H1 (cell line): Measurements from ENCODE around the gene SLC15A1. TPM values are rescaled to one million over a fixed set of nuclear protein-coding genes. Genes with fewer than 3 reads are reported as not detected.

ENCODE experiments used
- CTCF ChIA-PET: fragments of 300-600 bp; sonication (Branson Sonifier 250); formaldehyde crosslinking; loops from one replicate; lab custom pipeline; 2021; ENCODE audit not compliant: partially characterized antibody; lab: Charles Lee
- POLR2A ChIA-PET: fragments of 300-600 bp; sonication (Branson Sonifier 250); formaldehyde crosslinking; loops from one replicate; lab custom pipeline; 2021; ENCODE audit warnings: inconsistent platforms; ENCODE audit not compliant: partially characterized antibody; lab: Charles Lee
- DNase-seq, 2 experiments: peaks; one replicate each; pipeline versions ENCODE4 v3.0.0 to v3.0.0-alpha.2; 2010 to 2022; ENCODE audit warnings: low spot score in 2 of 2, low read depth in 1 of 2, mixed read lengths in 1 of 2
- FAIRE-seq: peaks from 2 replicates; lab custom pipeline; 2011; peaks lifted over from hg19 to GRCh38; lab: Jason Lieb, UNC
- H2AFZ ChIP-seq: 2 replicates; pipeline ENCODE4 v1.8.1; 2012; ENCODE audit warnings: low read length, inconsistent platforms
- H2AK5ac ChIP-seq: 2 replicates; pipeline ENCODE4 v1.6.1; 2013; ENCODE audit warnings: low read depth, low read length
- H2BK120ac ChIP-seq: replicated peaks from 2 replicates; pipeline ENCODE3; 2013; ENCODE audit warnings: low read depth, low read length, inconsistent platforms
- H2BK12ac ChIP-seq: 2 replicates; pipeline ENCODE4 v1.6.1; 2013; ENCODE audit warnings: low read depth, low read length
- H2BK15ac ChIP-seq: 2 replicates; pipeline ENCODE4 v1.6.1; 2013; ENCODE audit warnings: low read length
- H2BK20ac ChIP-seq: 2 replicates; pipeline ENCODE4 v1.6.1; 2013; ENCODE audit warnings: low read length
- H2BK5ac ChIP-seq: 2 replicates; pipeline ENCODE4 v1.6.1; 2013; ENCODE audit warnings: low read depth, low read length
- H3K14ac ChIP-seq: 2 replicates; pipeline ENCODE4 v1.6.1; 2013; ENCODE audit warnings: inconsistent platforms; ENCODE audit not compliant: insufficient read length
- H3K18ac ChIP-seq: 2 replicates; pipeline ENCODE4 v1.6.1; 2013; ENCODE audit warnings: low read length; ENCODE audit errors: extremely low read depth
- H3K23ac ChIP-seq: 2 replicates; pipeline ENCODE4 v1.6.1; 2013; ENCODE audit warnings: inconsistent platforms; ENCODE audit not compliant: insufficient read length
- H3K23me2 ChIP-seq: 2 replicates; pipeline ENCODE4 v1.6.1; 2013; ENCODE audit warnings: low read depth, low read length
- H3K27ac ChIP-seq: 2 replicates; pipeline ENCODE4 v1.6.1; 2011; ENCODE audit warnings: low read depth, low read length, inconsistent platforms
- H3K27me3 ChIP-seq, 4 experiments: replicated peaks in 1 of 4; 1 replicate in 1 of 4; 2 replicates in 3 of 4; pipeline versions ENCODE4 v1.6.1 to v1.8.1; 2011 to 2013; ENCODE audit warnings: low read length in 3 of 4, mild to moderate bottlenecking in 3 of 4, inconsistent platforms in 2 of 4, mixed read lengths in 2 of 4, moderate library complexity in 1 of 4; ENCODE audit not compliant: control insufficient read depth in 3 of 4, insufficient read depth in 3 of 4; ENCODE audit errors: extremely low read depth in 1 of 4
- H3K36me3 ChIP-seq, 4 experiments: 2 replicates each; pipeline versions ENCODE4 v1.6.1 to v1.8.1; 2011 to 2013; ENCODE audit warnings: mild to moderate bottlenecking in 4 of 4, low read length in 3 of 4, moderate library complexity in 2 of 4, control low read depth in 1 of 4, inconsistent platforms in 1 of 4; ENCODE audit not compliant: insufficient read depth in 4 of 4, control insufficient read depth in 2 of 4
- H3K4ac ChIP-seq: replicated peaks from 2 replicates; pipeline ENCODE3; 2013; ENCODE audit warnings: low read length, low read depth, mixed read lengths, inconsistent platforms; ENCODE audit not compliant: insufficient read length
- H3K4me1 ChIP-seq, 4 experiments: replicated peaks in 1 of 4; 1 replicate in 1 of 4; 2 replicates in 3 of 4; pipeline versions ENCODE4 v1.6.1 to v1.8.1; 2011 to 2013; ENCODE audit warnings: low read length in 3 of 4, inconsistent platforms in 2 of 4, mixed read lengths in 1 of 4; ENCODE audit not compliant: insufficient read depth in 4 of 4, control insufficient read depth in 3 of 4
- H3K4me2 ChIP-seq, 2 experiments: 2 replicates each; pipeline versions ENCODE4 v1.6.1 to v1.8.1; 2011 to 2013; ENCODE audit warnings: low read depth in 2 of 2, low read length in 2 of 2, control low read depth in 1 of 2, inconsistent platforms in 1 of 2, mild to moderate bottlenecking in 1 of 2; ENCODE audit not compliant: insufficient read depth in 1 of 2
- H3K4me3 ChIP-seq, 4 experiments: fragments of 200-600, 300-600 bp in 1 of 4; sonication (generic), shearing (Covaris generic), sonication (Bioruptor Twin) in 1 of 4; 2 replicates each; pipeline versions ENCODE4 v1.5.1 to v1.8.1; 2011 to 2016; ENCODE audit warnings: low read length in 4 of 4, low read depth in 3 of 4, control low read depth in 2 of 4, inconsistent platforms in 2 of 4, mild to moderate bottlenecking in 2 of 4, mixed read lengths in 1 of 4, moderate library complexity in 1 of 4; ENCODE audit not compliant: insufficient read depth in 2 of 4; ENCODE audit errors: extremely low read depth in 1 of 4
- H3K56ac ChIP-seq: replicated peaks from 2 replicates; pipeline ENCODE3; 2013; ENCODE audit warnings: low read depth, mild to moderate bottlenecking, mixed read lengths, low read length, inconsistent platforms; ENCODE audit not compliant: insufficient read length
- H3K79me1 ChIP-seq: 2 replicates; pipeline ENCODE4 v1.6.1; 2013; ENCODE audit warnings: low read depth, low read length, control low read depth
- H3K79me2 ChIP-seq, 2 experiments: 2 replicates each; pipeline versions ENCODE4 v1.6.1 to v1.8.1; 2012 to 2013; ENCODE audit warnings: low read length in 2 of 2, mild to moderate bottlenecking in 2 of 2, inconsistent platforms in 1 of 2; ENCODE audit not compliant: insufficient read depth in 2 of 2, control insufficient read depth in 1 of 2
- H3K9ac ChIP-seq, 4 experiments: replicated peaks in 1 of 4; 1 replicate in 1 of 4; 2 replicates in 3 of 4; pipeline versions ENCODE4 v1.6.1 to v1.8.1; 2011 to 2013; ENCODE audit warnings: low read depth in 3 of 4, low read length in 3 of 4, control low read depth in 2 of 4, mild to moderate bottlenecking in 2 of 4, moderate library complexity in 2 of 4, inconsistent platforms in 1 of 4; ENCODE audit errors: extremely low read depth in 1 of 4
- H3K9me3 ChIP-seq, 2 experiments: 2 replicates each; pipeline versions ENCODE4 v1.6.1 to v1.8.1; 2012 to 2013; ENCODE audit warnings: mild to moderate bottlenecking in 2 of 2, moderate library complexity in 2 of 2, control low read depth in 1 of 2, inconsistent platforms in 1 of 2, low read depth in 1 of 2, low read length in 1 of 2, mixed read lengths in 1 of 2; ENCODE audit not compliant: insufficient read depth in 2 of 2
- H4K20me1 ChIP-seq, 2 experiments: replicated peaks in 1 of 2; 2 replicates each; pipeline versions ENCODE3 to v1.8.1; 2011 to 2013; ENCODE audit warnings: inconsistent platforms in 2 of 2, low read length in 2 of 2, mild to moderate bottlenecking in 1 of 2; ENCODE audit not compliant: insufficient read depth in 2 of 2, control insufficient read depth in 1 of 2
- H4K5ac ChIP-seq: 2 replicates; pipeline ENCODE4 v1.6.1; 2013; ENCODE audit warnings: low read length, low read depth, mixed read lengths, inconsistent platforms; ENCODE audit not compliant: insufficient read length
- H4K8ac ChIP-seq: 2 replicates; pipeline ENCODE4 v1.8.0; 2013; ENCODE audit warnings: mild to moderate bottlenecking, moderate library complexity, low read length, inconsistent platforms; ENCODE audit not compliant: insufficient read depth; ENCODE audit errors: extremely low read depth
- H4K91ac ChIP-seq: replicated peaks from 2 replicates; pipeline ENCODE3; 2013; ENCODE audit warnings: low read length, mixed read lengths, inconsistent platforms; ENCODE audit not compliant: insufficient read length
- CBX8 ChIP-seq: fragments of 300-800, 300-1000 bp; sonication (generic); IDR thresholded peaks from 2 replicates; pipeline ENCODE4 v1.7.1; 2016; ENCODE audit warnings: low read depth, low read length, borderline replicate concordance
- CHD1 ChIP-seq: IDR thresholded peaks from 2 replicates; pipeline ENCODE4 v1.6.1; 2012; ENCODE audit warnings: low read depth, low read length, improper control_type of control experiment
- EZH2 ChIP-seq: fragments of 200-600 bp; sonication (generic); IDR thresholded peaks from 2 replicates; pipeline ENCODE4 v1.7.1; 2012; ENCODE audit warnings: low read depth, mild to moderate bottlenecking, moderate library complexity, low read length, inconsistent platforms; ENCODE audit not compliant: severe bottlenecking
- FOSL1 ChIP-seq: IDR thresholded peaks from 2 replicates; pipeline ENCODE4 v1.6.1; 2011; ENCODE audit warnings: mild to moderate bottlenecking, low read depth, low read length, moderate library complexity; ENCODE audit not compliant: insufficient read depth
- GABPA ChIP-seq: IDR thresholded peaks from 2 replicates; pipeline ENCODE4 v1.6.1; 2011; ENCODE audit warnings: mild to moderate bottlenecking, low read length, moderate library complexity, borderline replicate concordance; ENCODE audit not compliant: insufficient read depth
- GTF2F1 ChIP-seq: IDR thresholded peaks from 2 replicates; pipeline ENCODE4 v1.6.1; 2012; ENCODE audit warnings: low read depth, low read length, improper control_type of control experiment, borderline replicate concordance
- NRF1 ChIP-seq: IDR thresholded peaks from 2 replicates; pipeline ENCODE4 v1.6.1; 2011; ENCODE audit warnings: mild to moderate bottlenecking, low read depth, low read length, improper control_type of control experiment
- PHF8 ChIP-seq: fragments of 200-600 bp; sonication (generic); conservative IDR thresholded peaks from 2 replicates; pipeline ENCODE4 v1.7.1; 2012; ENCODE audit warnings: low read depth, mild to moderate bottlenecking, inconsistent platforms, low read length, moderate library complexity
- RAD21 ChIP-seq, 2 experiments: IDR thresholded peaks in 1 of 2; conservative IDR thresholded peaks in 1 of 2; 2 replicates each; pipeline ENCODE4 v1.6.1; 2011; ENCODE audit warnings: low read depth in 2 of 2, low read length in 2 of 2, improper control_type of control experiment in 1 of 2, inconsistent platforms in 1 of 2, mild to moderate bottlenecking in 1 of 2, moderate library complexity in 1 of 2
- RNF2 ChIP-seq: fragments of 200-900, 300-1000 bp; sonication (generic); IDR thresholded peaks from 2 replicates; pipeline ENCODE4 v1.7.1; 2016; ENCODE audit warnings: borderline replicate concordance, low read depth, mild to moderate bottlenecking, antibody characterized with exemption, low read length; ENCODE audit not compliant: poor library complexity, severe bottlenecking; ENCODE audit errors: missing control alignments
- SIRT6 ChIP-seq: IDR thresholded peaks from one replicate; pipeline ENCODE4 v1.7.1; 2012; ENCODE audit warnings: low read length, inconsistent platforms
- TEAD4 ChIP-seq: IDR thresholded peaks from 2 replicates; pipeline ENCODE4 v1.6.1; 2012; ENCODE audit warnings: low read depth, low read length, inconsistent platforms, mixed read lengths
- ZNF274 ChIP-seq: IDR thresholded peaks from 2 replicates; pipeline ENCODE4 v1.7.0; 2012; ENCODE audit warnings: low read length, borderline replicate concordance; ENCODE audit errors: extremely low read depth
- WGBS, 2 experiments: shearing (Covaris generic) in 1 of 2; methylation state at CpG; one replicate each; pipeline versions ENCODE4 v1.1.6 to v1.1.7; 2013 to 2015; ENCODE audit warnings: low lambda C conversion rate in 2 of 2, mixed read lengths in 2 of 2, inconsistent platforms in 1 of 2, low coverage in 1 of 2, missing lambda C conversion rate in 1 of 2; ENCODE audit not compliant: insufficient replicate concordance in 2 of 2, insufficient coverage in 1 of 2, insufficient read length in 1 of 2; ENCODE audit errors: extremely low coverage in 1 of 2, missing lambda C conversion rate in 1 of 2; 5-methylcytosine and 5-hydroxymethylcytosine counted together
- polyA plus RNA-seq, 7 experiments: library from polyadenylated mRNA; depleted of rRNA in 3 of 7; stranded (reverse) in 5 of 7; unstranded in 2 of 7; fragments of >200 nt in 5 of 7; fragments of 200-250 nt in 2 of 7; gene quantifications; 1 replicate in 5 of 7; 2 replicates in 1 of 7; 4 replicates in 1 of 7; pipeline versions ENCODE4 v1.2.1 to v1.2.3, GENCODE V29; 2011 to 2013; ENCODE audit warnings: missing spikeins in 2 of 7, mixed read lengths in 2 of 7
- total RNA-seq: library from RNA; stranded (reverse); fragmentation: NEBNext Ultra II Directional; extraction: Animal tissue kit (Norgen Biotek cat#: 25700); gene quantifications from 2 replicates; pipeline ENCODE4 v1.2.1, GENCODE V29; 2021

Gene SLC15A1
- total and polyA plus RNA-seq, 2 of the 8 experiments (the other 6 are each of a cell fraction or from before 2014, with no cell fraction given), result 1.3 to 2.4 TPM

GRCh38 chr13:98648686-98649085, 103.8 kb downstream of the SLC15A1 start:
- no peak overlapping the region for H3K23ac ChIP-seq
- no peak overlapping the region for H4K5ac ChIP-seq
- H2BK120ac ChIP-seq, result no peak overlapping the region
- H3K36me3 ChIP-seq, result no peaks in the 10 kb centered on the region
- no peak overlapping the region for H2BK20ac ChIP-seq
- H3K9ac ChIP-seq, result no peak overlapping the region
- no peak overlapping the region for H2AFZ ChIP-seq
- H3K4me1 ChIP-seq, result no peaks in the 10 kb centered on the region
- 89% methylated on average over 3 of the region's 3 CpGs; no CpG with 5 or more reads in 1 of the 2 experiments for WGBS, 2 experiments
- H4K20me1 ChIP-seq, result no peaks in the 10 kb centered on the region
- H2BK5ac ChIP-seq, result no peak overlapping the region
- ChIA-PET POLR2A (interaction anchor here (1.1 kb wide), 1 partner anchor 72 kb away, joined by 4 read pairs; the partner anchor contains the start of gene STK24), CTCF (interaction anchor here (0.6 to 2.0 kb wide), 9 partner anchors 23 to 207 kb away, joined by 3 to 11 read pairs (median 4); no protein-coding TSS in a partner anchor)
- FAIRE-seq (no peak), DNase-seq (no peak)
- H3K4me2 ChIP-seq, result no peak overlapping the region
- no peaks in the 10 kb centered on the region for H3K79me2 ChIP-seq
- H3K14ac ChIP-seq, result no peak overlapping the region
- H3K23me2 ChIP-seq, result no peaks in the 10 kb centered on the region
- H3K4me3 ChIP-seq, result no peak overlapping the region
- H2BK12ac ChIP-seq, result no peak overlapping the region
- H2AK5ac ChIP-seq, result no peak overlapping the region
- H3K4ac ChIP-seq, result no peak overlapping the region
- no peak overlapping the region for H3K56ac ChIP-seq
- no peaks in the 10 kb centered on the region; a peak in 1 of 7 replicates for H3K27me3 ChIP-seq
- no peak overlapping the region for H3K18ac ChIP-seq
- H2BK15ac ChIP-seq, result no peak overlapping the region
- no peak overlapping the region for H4K8ac ChIP-seq
- no peaks in the 10 kb centered on the region for H3K79me1 ChIP-seq
- no peak overlapping the region for H4K91ac ChIP-seq
- no peaks in the 10 kb centered on the region for H3K9me3 ChIP-seq
- no peak overlapping the region for H3K27ac ChIP-seq
- TF ChIP-seq GABPA (no peak), GTF2F1 (no peak), RAD21 (IDR thresholded peaks at IDR 0.05 in 1 of 2, conservative IDR thresholded peaks at IDR 0.05 in 1 of 2; ENCODE audit: low read depth in 2 of 2, low read length in 2 of 2) (no peak), CHD1 (no peak), SIRT6 (no peak), EZH2 (no peak), CBX8 (no peak), RNF2 (no peak), NRF1 (no peak), FOSL1 (no peak), ZNF274 (no peak), TEAD4 (no peak), PHF8 (no peak)
